NCI-H1417 treated with DMSO at 0.1 percent for 48 hours (cell line): ENCODE results near the gene DISP2.

ENCODE experiments used
- DNase-seq: peaks from one replicate; lab custom pipeline; 2025; lab: John Stamatoyannopoulos, UW

The DISP2 gene

GRCh38 chr15:40389824-40390595 lies 32.0 kb downstream of the DISP2 start:
- DNase-seq: no peak

GRCh38 chr15:40392986-40393948 lies 35.2 kb downstream of the DISP2 start:
- DNase-seq: no peak

GRCh38 chr15:40397688-40398412 lies 39.8 kb downstream of the DISP2 start:
- no peak for DNase-seq

- DNase-seq: no peak
Observed at GRCh38 chr15:40398413-40398873, 40.4 kb downstream of the DISP2 start.

- DNase-seq: no peak
Observed at GRCh38 chr15:40399370-40399769, 41.4 kb downstream of the DISP2 start.

- peak; percentile 54 for DNase-seq
Observed at GRCh38 chr15:40405501-40406381, 47.7 kb downstream of the DISP2 start, which contains the start of gene IVD. Gene IVD (plus strand): TSS chr15:40405795. CDS start chr15:40405828, 33 bp downstream.

GRCh38 chr15:40407330-40407990 lies 49.4 kb downstream of the DISP2 start:
- no peak for DNase-seq

- no peak for DNase-seq
Observed at GRCh38 chr15:40409366-40409765, 51.3 kb downstream of the DISP2 start.

GRCh38 chr15:40410476-40410875 lies 52.5 kb downstream of the DISP2 start:
- DNase-seq: no peak

GRCh38 chr15:40412095-40412759 lies 54.2 kb downstream of the DISP2 start:
- no peak for DNase-seq

GRCh38 chr15:40413036-40413435 lies 55.0 kb downstream of the DISP2 start:
- no peak for DNase-seq

- DNase-seq: no peak
Observed at GRCh38 chr15:40414816-40415215, 56.8 kb downstream of the DISP2 start.

- DNase-seq: no peak
Observed at GRCh38 chr15:40415226-40415625, 57.2 kb downstream of the DISP2 start.

- no peak for DNase-seq
Observed at GRCh38 chr15:40416056-40416455, 58.0 kb downstream of the DISP2 start.

- DNase-seq: no peak
Observed at GRCh38 chr15:40418126-40418525, 60.1 kb downstream of the DISP2 start.

GRCh38 chr15:40420071-40420713 lies 62.2 kb downstream of the DISP2 start:
- no peak for DNase-seq

GRCh38 chr15:40420793-40421192 lies 62.8 kb downstream of the DISP2 start:
- DNase-seq: no peak

GRCh38 chr15:40421246-40422157 lies 63.5 kb downstream of the DISP2 start:
- DNase-seq: no peak
